Erythroblast (primary cell): ENCODE measurements around the gene TMPRSS13.

Experiments
- GATA1 ChIP-seq: IDR thresholded peaks from 2 replicates; pipeline ENCODE4 v1.6.1; 2011; ENCODE audit warnings: low read depth, mild to moderate bottlenecking, control low read depth, low read length, moderate library complexity
- POLR2A ChIP-seq: IDR thresholded peaks from 2 replicates; pipeline ENCODE4 v1.6.1; 2011; ENCODE audit warnings: mild to moderate bottlenecking, low read length

- TF ChIP-seq POLR2A: no peak
- TF ChIP-seq GATA1: no peak
These were observed 10.6 kb downstream of the TMPRSS13 start for GRCh38 chr11:117918366-117919255.
